ENCODE data around the gene UBFD1.
"Not testable (repeated sequence)": the region's sequence is repeated elsewhere in the genome, so short reads cannot be mapped to it uniquely, and the experiment has no call there.

Gene UBFD1

DNA sequence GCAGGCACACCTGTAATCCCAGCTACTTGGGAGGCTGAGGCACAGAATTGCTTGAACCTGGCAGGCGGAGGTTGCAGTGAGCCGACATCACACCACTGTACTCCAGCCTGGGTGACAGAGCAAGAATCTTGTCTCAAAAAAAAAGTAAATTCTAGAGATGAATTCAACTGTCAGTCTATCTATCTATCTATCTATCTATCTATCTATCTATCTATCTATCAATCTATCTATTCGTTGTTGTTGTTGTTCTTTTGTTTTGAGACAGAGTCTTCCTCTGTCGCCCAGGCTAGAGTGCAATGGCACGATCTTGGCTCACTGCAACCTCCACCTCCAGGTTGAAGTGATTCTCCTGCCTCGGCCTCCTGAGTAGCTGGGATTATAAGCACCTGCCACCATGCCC lies 53.4 kb downstream of the UBFD1 start:
- not testable (repeated sequence) for DNase-seq

GRCh38 chr16:23611936-23612335 lies 54.4 kb downstream of the UBFD1 start:
- DNase-seq, result no peak

GRCh38 chr16:23615805-23616204 lies 58.3 kb downstream of the UBFD1 start:
- no peak for DNase-seq

All from activated CD4-positive, alpha-beta T cell treated with anti-CD3 and anti-CD28 coated beads, Interleukin-2, amount 50 U/mL, for 4 hours (primary cell).